ENCODE measurements around the gene MBOAT7.

The MBOAT7 gene

DNA sequence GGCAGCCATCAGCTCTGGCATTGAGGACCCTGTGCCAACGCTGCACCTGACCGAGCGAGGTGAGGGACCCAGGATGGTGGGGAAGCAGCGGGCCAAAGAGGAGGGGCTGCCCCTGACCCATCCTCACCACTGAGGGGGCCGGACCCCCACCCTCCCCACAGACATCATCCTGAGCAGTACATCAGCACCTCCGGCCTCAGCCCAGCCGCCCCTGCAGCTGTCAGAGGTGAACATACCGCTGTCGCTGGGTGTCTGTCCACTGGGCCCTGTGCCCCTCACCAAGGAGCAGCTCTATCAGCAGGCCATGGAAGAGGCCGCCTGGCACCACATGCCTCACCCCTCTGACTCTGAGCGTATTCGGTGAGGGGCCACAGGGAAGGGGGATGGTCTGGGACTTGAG lies 37.1 kb downstream of the MBOAT7 start:
- H3K9me3 Mint-ChIP-seq, result no peaks in the 10 kb centered on the region
- no peak overlapping the region for H3K4me3 Mint-ChIP-seq
- no peaks in the 10 kb centered on the region for H3K27me3 Mint-ChIP-seq
- peaks cover 36% of the 10 kb centered on the region for H3K4me1 Mint-ChIP-seq
- ATAC-seq (replicated peaks; ENCODE audit: extremely low read depth, poor library complexity, severe bottlenecking) (no peak), DNase-seq (ENCODE audit: low spot score in 2 of 2) (no peak)
- no peak overlapping the region for H3K27ac Mint-ChIP-seq (ENCODE audit: low read depth)
- H3K36me3 Mint-ChIP-seq (ENCODE audit: insufficient read depth), result peaks cover 54% of the 10 kb centered on the region

DNA sequence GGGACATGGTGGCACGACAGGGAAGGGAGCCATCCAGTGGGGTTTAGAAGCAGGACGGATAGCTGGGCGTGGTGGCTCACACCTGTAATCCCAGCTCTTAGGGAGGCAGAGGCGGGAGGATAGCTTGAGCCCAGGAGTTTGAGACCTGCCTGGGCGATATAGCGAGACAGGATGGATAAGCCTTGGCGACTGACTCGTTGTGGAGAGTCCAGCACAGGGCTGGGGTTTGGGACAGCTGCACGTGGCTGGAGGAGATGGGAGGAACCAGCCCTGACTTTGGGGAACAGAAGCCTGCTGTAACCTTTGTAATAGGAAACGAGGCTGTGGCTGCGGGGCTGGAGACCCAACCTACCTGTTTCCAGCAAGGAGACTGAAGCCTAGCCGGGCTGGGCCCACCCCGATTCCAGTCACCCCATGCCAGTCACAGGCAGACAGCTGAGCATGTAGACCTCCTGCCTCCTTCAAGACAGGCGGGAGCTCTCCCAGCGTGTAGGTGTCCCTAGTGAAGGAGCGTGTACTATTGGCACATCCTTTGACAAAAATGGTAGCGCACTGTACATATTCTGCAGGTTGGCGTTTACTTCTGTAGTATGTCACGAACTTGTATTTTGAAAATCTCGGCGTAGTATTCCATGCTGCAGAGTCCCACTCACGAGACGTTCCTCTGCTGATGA lies 37.9 kb downstream of the MBOAT7 start:
- Mint-ChIP-seq H3K4me3 (no peak overlapping the region), H3K27me3 (no peaks in the 10 kb centered on the region), H3K9me3 (no peaks in the 10 kb centered on the region), H3K36me3 (ENCODE audit: insufficient read depth) (peaks cover 51% of the 10 kb centered on the region), H3K4me1 (peaks cover 29% of the 10 kb centered on the region), H3K27ac (ENCODE audit: low read depth) (no peak overlapping the region)
- no peak for DNase-seq (ENCODE audit: low spot score in 2 of 2)
- ATAC-seq (replicated peaks; ENCODE audit: extremely low read depth, poor library complexity, severe bottlenecking), result no peak

DNA sequence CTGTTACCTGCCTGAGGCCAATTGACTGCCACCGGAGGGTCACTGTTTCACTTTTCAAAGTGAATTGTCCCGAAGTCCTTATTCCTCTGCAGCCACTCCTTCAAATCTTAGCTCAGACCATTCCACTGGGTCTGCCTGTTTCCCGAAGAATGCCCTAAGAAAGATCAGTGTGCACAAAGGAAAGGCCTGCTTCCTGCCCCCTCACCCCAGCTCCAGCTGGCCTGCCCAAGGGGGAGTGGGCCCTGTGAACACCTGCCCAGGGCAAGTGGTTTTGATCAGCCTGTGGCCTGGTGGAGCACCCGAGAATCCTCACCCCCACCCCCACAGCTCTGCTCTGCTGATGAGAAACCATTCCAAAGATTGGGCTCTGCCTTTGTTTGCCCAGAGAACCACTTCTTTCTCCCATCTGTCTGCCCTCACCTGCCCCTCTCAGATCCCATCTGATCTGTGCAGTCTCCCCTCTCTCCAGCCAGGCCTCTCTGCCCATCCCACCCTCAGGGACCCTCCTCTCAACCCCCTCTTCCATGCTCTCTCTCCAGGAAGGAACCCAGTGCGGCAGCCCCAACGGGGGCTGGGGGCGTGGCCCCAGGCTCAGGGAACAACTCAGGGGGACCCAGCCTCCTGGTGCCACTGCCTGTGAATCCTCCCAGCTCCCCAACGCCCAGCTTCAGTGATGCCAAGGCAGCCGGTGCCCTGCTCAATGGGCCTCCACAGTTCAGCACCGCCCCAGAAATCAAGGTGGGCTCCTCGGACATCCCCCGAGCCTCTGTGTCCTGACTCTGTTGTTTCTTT lies 40.2 kb downstream of the MBOAT7 start:
- H3K36me3 Mint-ChIP-seq (ENCODE audit: insufficient read depth), result peaks cover 40% of the 10 kb centered on the region

DNA sequence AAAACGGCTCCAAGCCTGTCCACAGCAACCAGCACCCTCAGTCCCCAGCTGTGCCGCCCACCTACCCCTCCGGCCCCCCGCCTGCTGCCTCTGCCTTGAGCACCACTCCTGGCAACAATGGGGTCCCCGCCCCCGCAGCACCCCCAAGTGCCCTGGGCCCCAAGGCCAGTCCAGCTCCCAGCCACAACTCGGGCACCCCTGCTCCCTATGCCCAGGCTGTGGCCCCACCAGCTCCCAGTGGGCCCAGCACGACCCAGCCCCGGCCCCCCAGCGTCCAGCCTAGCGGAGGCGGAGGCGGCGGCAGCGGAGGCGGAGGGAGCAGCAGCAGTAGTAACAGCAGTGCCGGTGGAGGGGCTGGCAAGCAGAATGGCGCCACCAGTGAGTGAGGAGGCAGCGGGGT lies 41.2 kb downstream of the MBOAT7 start:
- Mint-ChIP-seq H3K4me3 (no peak overlapping the region), H3K36me3 (ENCODE audit: insufficient read depth) (peaks cover 38% of the 10 kb centered on the region), H3K27ac (ENCODE audit: low read depth) (no peak overlapping the region), H3K27me3 (no peaks in the 10 kb centered on the region), H3K9me3 (no peaks in the 10 kb centered on the region), H3K4me1 (peaks cover 19% of the 10 kb centered on the region)
- DNase-seq (ENCODE audit: low spot score in 2 of 2) (no peak), ATAC-seq (replicated peaks; ENCODE audit: extremely low read depth, poor library complexity, severe bottlenecking) (no peak)

More for the DNA sequence above, 40.2 kb downstream of the MBOAT7 start:
- no peak for ATAC-seq (replicated peaks; ENCODE audit: extremely low read depth, poor library complexity, severe bottlenecking)
- no peak overlapping the region for H3K27ac Mint-ChIP-seq (ENCODE audit: low read depth)
- H3K27me3 Mint-ChIP-seq, result no peaks in the 10 kb centered on the region
- no peak for DNase-seq (ENCODE audit: low spot score in 2 of 2)
- no peaks in the 10 kb centered on the region for H3K9me3 Mint-ChIP-seq
- peaks cover 22% of the 10 kb centered on the region for H3K4me1 Mint-ChIP-seq
- H3K4me3 Mint-ChIP-seq, result no peak overlapping the region

DNA sequence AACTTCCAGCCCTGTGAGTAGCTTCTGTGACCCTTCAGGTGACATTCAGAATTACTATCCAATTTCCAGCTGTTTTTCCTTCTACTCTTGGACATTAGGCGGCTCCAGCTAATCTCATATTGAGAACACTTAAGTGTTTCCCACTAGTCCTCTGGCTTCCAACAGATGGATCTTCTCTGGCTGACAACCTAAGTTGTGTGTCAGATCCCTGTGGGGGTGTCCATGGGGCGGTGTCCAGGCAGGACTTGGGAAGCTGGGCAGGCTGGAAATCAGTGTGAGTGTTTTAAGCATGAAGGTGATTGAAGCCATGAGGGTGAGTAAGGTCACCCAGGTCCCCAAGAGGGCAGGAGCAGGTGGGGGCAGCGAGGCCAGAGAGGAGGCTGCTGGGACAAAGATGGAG lies 41.7 kb downstream of the MBOAT7 start:
- Mint-ChIP-seq H3K27ac (ENCODE audit: low read depth) (no peak overlapping the region), H3K36me3 (ENCODE audit: insufficient read depth) (peaks cover 38% of the 10 kb centered on the region), H3K4me3 (no peak overlapping the region), H3K9me3 (no peaks in the 10 kb centered on the region), H3K4me1 (peaks cover 18% of the 10 kb centered on the region), H3K27me3 (no peaks in the 10 kb centered on the region)
- DNase-seq (ENCODE audit: low spot score in 2 of 2) (no peak), ATAC-seq (replicated peaks; ENCODE audit: extremely low read depth, poor library complexity, severe bottlenecking) (no peak)

DNA sequence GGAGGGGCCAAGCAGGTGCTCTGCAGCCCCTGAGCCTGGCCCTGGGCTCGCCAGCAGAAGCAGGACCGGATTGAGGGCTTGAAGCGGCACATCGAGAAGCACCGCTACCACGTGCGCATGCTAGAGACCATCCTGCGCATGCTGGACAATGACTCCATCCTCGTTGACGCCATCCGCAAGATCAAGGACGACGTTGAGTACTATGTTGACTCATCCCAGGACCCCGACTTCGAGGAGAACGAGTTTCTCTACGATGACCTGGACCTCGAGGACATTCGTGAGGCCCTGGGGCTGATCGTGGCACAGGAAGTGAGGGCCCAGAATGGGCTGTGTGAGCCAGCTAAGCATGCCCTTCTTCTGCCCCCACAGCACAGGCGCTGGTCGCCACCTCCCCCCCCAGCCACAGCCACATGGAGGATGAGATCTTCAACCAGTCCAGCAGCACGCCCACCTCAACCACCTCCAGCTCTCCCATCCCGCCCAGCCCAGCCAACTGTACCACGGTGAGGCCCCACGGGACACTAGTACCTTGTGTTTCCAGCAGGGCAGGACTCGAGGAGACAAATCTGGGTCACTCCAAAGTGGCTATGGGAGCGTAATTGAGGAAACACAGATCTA lies 43.7 kb downstream of the MBOAT7 start:
- ATAC-seq (replicated peaks; ENCODE audit: extremely low read depth, poor library complexity, severe bottlenecking) (no peak), DNase-seq (ENCODE audit: low spot score in 2 of 2) (no peak)
- Mint-ChIP-seq H3K27me3 (no peaks in the 10 kb centered on the region), H3K27ac (ENCODE audit: low read depth) (no peak overlapping the region), H3K4me1 (peaks cover 29% of the 10 kb centered on the region), H3K4me3 (no peak overlapping the region), H3K36me3 (ENCODE audit: insufficient read depth) (peaks cover 37% of the 10 kb centered on the region), H3K9me3 (no peaks in the 10 kb centered on the region)

DNA sequence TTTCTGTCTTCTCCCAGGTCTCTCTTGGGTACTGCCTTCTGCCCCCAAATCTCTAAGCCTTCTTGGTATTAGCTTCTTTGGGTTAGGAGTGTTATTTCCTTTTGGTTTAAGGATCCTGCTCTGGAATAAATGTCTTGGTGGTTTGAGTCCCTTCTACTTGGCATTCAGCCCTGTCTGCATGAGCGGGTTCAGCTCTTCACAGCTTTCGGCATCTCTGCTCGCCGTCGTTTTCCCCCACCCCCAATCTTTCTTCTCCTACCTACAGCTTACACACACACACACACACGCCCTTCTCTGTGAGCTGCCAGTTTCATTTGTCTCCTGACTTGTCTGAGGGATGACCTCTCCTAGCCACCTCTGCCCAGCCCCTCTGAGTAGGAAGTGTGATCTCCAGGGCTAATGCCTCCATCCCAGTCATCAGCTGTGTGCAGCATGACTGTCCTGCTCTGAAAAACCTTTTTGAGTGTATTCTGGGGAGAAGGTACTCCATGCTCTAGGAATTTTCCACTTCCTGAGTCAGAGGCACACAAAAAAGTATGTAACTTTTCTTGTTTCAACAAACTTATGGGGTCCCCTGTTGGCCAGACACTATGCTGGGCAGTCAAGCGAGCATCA lies 47.1 kb downstream of the MBOAT7 start:
- no peak overlapping the region for H3K27ac Mint-ChIP-seq (ENCODE audit: low read depth)
- H3K4me3 Mint-ChIP-seq, result no peak overlapping the region
- no peaks in the 10 kb centered on the region for H3K27me3 Mint-ChIP-seq
- no peaks in the 10 kb centered on the region for H3K9me3 Mint-ChIP-seq
- H3K36me3 Mint-ChIP-seq (ENCODE audit: insufficient read depth), result peaks cover 39% of the 10 kb centered on the region
- ATAC-seq (replicated peaks; ENCODE audit: extremely low read depth, poor library complexity, severe bottlenecking), result no peak
- no peak for DNase-seq (ENCODE audit: low spot score in 2 of 2)
- peaks cover 46% of the 10 kb centered on the region for H3K4me1 Mint-ChIP-seq

DNA sequence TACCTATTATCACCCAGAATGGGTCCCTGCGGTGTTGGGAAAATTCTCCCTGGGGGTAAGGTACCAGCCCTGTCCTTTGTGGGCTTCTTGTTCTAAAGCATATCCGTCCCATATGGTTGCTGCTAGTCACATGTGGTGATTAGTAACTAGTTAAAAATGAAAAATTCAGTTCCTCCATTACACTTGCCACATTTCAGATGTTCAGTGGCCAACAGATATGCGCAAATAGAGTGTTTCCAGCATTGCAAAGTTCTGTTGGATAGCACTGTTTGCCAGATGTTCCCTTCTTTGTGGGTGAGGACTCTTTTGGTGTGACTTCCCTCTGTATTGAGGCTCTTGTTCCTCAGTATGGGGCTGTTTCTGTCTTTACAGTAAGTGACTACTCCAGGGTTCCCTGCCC lies 48.0 kb downstream of the MBOAT7 start:
- Mint-ChIP-seq H3K4me3 (no peak overlapping the region), H3K27me3 (no peaks in the 10 kb centered on the region), H3K4me1 (peaks cover 51% of the 10 kb centered on the region), H3K27ac (ENCODE audit: low read depth) (no peak overlapping the region), H3K9me3 (no peaks in the 10 kb centered on the region), H3K36me3 (ENCODE audit: insufficient read depth) (peaks cover 42% of the 10 kb centered on the region)
- no peak for DNase-seq (ENCODE audit: low spot score in 2 of 2)
- no peak for ATAC-seq (replicated peaks; ENCODE audit: extremely low read depth, poor library complexity, severe bottlenecking)

DNA sequence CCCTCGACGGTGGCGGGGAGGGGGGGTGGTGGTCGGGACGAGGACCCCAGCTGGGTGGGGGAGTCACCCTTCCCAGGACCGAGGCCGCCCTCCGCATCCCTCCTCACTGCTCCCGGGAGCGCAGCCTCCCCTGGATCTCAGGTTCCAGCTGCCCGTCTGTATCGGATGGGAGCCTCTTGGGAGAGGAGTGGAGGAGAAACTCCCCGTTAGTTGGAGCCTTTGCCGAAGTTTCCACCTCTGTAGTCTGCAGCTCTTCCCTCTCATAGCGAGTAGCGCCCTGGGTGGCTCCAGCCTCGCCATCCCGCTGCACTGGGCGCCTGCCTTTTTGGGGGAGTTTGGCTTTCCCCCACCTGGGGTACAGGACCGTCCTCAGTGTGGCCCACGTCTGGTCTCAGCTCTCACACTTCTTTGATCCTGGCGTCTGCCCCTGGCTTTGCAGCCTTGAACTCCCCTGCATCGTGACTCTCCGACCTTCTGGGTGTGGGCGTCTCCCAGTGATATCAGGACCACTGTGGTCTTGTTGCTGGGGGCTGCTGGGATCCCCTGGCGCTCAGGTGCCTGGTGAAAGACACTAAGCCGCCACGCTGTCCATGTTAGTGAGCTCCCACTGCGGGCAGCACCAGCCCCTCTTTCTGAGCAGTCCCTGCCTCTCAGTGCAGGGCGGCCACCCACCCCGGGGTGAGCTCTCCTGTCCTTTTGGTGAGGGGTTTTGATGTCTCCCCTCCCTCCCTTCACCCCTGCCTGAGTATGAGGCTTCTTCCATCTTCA lies 50.7 kb downstream of the MBOAT7 start:
- Mint-ChIP-seq H3K4me1 (peaks cover 55% of the 10 kb centered on the region), H3K9me3 (no peaks in the 10 kb centered on the region), H3K36me3 (ENCODE audit: insufficient read depth) (peaks cover 33% of the 10 kb centered on the region), H3K27me3 (no peaks in the 10 kb centered on the region), H3K4me3 (peak overlapping the region; percentile 94), H3K27ac (ENCODE audit: low read depth) (peak overlapping the region; percentile 97)
- DNase-seq (ENCODE audit: low spot score in 2 of 2), result no peak
- ATAC-seq (replicated peaks; ENCODE audit: extremely low read depth, poor library complexity, severe bottlenecking), result no peak

DNA sequence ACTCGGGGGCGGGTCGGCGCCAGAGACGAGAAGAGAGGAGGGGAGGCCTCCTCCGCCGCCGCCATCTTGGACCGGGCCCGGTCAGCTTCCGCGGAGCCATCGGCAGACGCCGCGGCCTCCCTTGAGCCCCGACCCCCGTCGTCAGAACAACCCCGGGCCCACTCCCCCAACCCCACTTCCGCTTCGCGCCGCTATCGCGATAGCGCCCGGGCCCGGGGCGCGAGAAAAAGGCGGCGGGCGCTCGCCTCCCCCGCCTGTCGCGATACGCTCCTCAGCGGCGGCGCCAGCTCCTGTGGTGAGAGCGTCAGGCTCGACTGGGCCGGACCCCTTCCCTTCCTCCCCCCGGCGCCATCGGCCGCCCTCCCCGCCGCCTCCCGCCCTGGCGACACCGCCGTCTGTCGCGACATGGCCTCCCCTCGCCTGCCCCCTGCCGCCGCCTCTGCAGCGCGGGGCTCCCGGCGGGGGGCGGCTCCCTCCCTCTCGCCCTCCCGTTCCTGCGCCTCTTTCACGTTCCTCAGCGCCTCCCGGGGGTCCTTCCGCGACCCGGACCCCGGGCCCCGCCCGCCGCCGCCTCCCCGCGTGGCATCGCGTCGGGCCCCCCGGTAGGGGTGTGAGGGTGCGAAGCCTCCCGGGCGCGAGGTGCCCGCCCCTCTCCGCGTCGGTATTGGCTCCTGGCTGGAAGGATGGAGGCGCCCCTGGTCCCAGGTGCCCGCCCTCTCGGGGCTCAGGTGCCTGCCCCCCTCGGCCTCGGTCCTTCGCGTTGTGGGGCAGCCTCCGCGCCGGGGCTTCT lies 51.5 kb downstream of the MBOAT7 start, which contains the start of gene CNOT3:
Gene CNOT3 (plus strand): TSS at position 64 of the 790 bp plus-strand sequence. CDS start 5,217 bp downstream, outside the sequence.
- Mint-ChIP-seq H3K36me3 (ENCODE audit: insufficient read depth) (peaks cover 34% of the 10 kb centered on the region), H3K4me1 (peaks cover 54% of the 10 kb centered on the region), H3K9me3 (no peaks in the 10 kb centered on the region), H3K4me3 (peak within 1 kb of the TSS; percentile 94), H3K27me3 (no peaks in the 10 kb centered on the region), H3K27ac (ENCODE audit: low read depth) (peak within 1 kb of the TSS; percentile 97)
- DNase-seq (ENCODE audit: low spot score in 2 of 2) (peak; percentile 27 to 30), ATAC-seq (replicated peaks; ENCODE audit: extremely low read depth, poor library complexity, severe bottlenecking) (no peak)

DNA sequence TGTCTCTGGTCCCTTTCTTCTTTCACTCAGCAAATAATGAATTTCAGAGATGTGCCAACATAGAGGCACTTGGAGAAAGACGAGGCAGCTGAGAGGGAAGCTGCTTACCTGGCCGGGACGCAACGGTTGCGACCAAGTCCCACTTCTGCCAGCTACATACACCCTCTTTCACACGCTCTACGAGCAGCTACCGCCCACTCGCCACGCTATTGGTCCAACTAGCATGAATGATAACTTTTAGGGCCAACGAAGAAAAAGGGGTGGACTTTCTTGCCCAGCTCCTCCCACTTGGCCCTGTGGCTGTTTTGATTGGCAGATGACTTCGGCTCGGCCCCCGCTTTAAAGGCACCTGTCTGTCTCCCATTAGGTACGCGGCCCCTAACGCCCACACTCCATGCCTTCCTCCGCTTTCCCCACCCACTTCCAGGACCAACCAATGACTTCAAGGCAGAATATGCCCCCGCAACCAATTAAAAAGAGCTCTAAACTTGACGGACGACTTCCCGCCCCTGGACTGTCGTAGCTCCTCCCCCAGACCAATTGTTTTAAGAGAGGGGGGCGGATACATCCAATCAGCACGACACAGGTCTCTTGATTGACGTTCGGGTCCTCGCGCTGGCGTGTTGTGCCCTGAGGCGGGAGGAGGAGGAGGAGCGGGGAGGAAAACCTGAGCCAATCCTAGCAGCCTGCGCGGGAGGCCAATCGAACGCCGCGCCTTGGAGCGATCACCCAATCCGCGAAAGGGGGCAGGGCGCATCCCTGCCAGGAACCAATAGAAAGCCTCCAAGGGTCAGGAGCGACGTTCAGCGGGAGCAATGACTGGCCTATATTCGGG lies 52.3 kb downstream of the MBOAT7 start:
- peak; percentile 95 to 100 for DNase-seq (ENCODE audit: low spot score in 2 of 2)
- Mint-ChIP-seq H3K36me3 (ENCODE audit: insufficient read depth) (peaks cover 29% of the 10 kb centered on the region), H3K4me1 (peaks cover 49% of the 10 kb centered on the region), H3K27me3 (no peaks in the 10 kb centered on the region), H3K4me3 (peak overlapping the region; percentile 94), H3K9me3 (no peaks in the 10 kb centered on the region), H3K27ac (ENCODE audit: low read depth) (peak overlapping the region; percentile 77)
- ATAC-seq (replicated peaks; ENCODE audit: extremely low read depth, poor library complexity, severe bottlenecking), result peak; percentile 84

Measured in central memory CD8-positive, alpha-beta T cell (primary cell).